Common myeloid progenitor, CD34-positive (primary cell): ENCODE measurements around the gene ACR.

Experiments used
- CTCF ChIA-PET: fragments of 350-600 bp; sonication (Branson Sonifier 250); formaldehyde crosslinking; loops from one replicate; lab custom pipeline; 2021; ENCODE audit warnings: antibody characterized with exemption; lab: Charles Lee
- POLR2A ChIA-PET: fragments of 350-600 bp; sonication (Branson Sonifier 250); formaldehyde crosslinking; loops from one replicate; lab custom pipeline; 2021; ENCODE audit warnings: antibody characterized with exemption; lab: Charles Lee
- DNase-seq, 3 donors: peaks; one replicate each; pipeline versions ENCODE4 v3.0.0 to v3.0.0-alpha.2; 2013
- H3K27ac ChIP-seq, 2 experiments: 1 replicate in 1 of 2; 2 replicates in 1 of 2; pipeline ENCODE4 v1.7.0; 2013; ENCODE audit warnings: inconsistent platforms in 2 of 2, low read length in 2 of 2, mild to moderate bottlenecking in 2 of 2, low read depth in 1 of 2, moderate library complexity in 1 of 2; ENCODE audit not compliant: severe bottlenecking in 2 of 2, insufficient read depth in 1 of 2, poor library complexity in 1 of 2
- H3K27me3 ChIP-seq, 5 experiments: replicated peaks in 2 of 5; 1 replicate in 3 of 5; 2 replicates in 2 of 5; pipeline versions ENCODE4 v1.6.1 to v1.7.0; 2013; ENCODE audit warnings: low read length in 4 of 5, mild to moderate bottlenecking in 2 of 5, moderate library complexity in 2 of 5, inconsistent platforms in 1 of 5; ENCODE audit not compliant: insufficient read depth in 5 of 5, control insufficient read depth in 4 of 5
- H3K36me3 ChIP-seq, 4 experiments: 1 replicate in 2 of 4; 2 replicates in 2 of 4; pipeline versions ENCODE4 v1.6.1 to v1.7.0; 2013; ENCODE audit warnings: low read length in 3 of 4, control low read depth in 1 of 4, mild to moderate bottlenecking in 1 of 4; ENCODE audit not compliant: control insufficient read depth in 4 of 4, insufficient read depth in 4 of 4
- H3K4me1 ChIP-seq, 4 experiments: 1 replicate in 3 of 4; 2 replicates in 1 of 4; pipeline versions ENCODE4 v1.6.1 to v1.7.1; 2013; ENCODE audit warnings: low read length in 3 of 4, mild to moderate bottlenecking in 3 of 4, control low read depth in 1 of 4, inconsistent platforms in 1 of 4, moderate library complexity in 1 of 4; ENCODE audit not compliant: control insufficient read depth in 4 of 4, insufficient read depth in 4 of 4; ENCODE audit errors: control extremely low read depth in 1 of 4
- H3K4me3 ChIP-seq, 7 experiments: 1 replicate in 4 of 7; 2 replicates in 3 of 7; pipeline versions ENCODE4 v1.5.1 to v1.7.0; 2013; ENCODE audit warnings: mild to moderate bottlenecking in 7 of 7, low read length in 6 of 7, moderate library complexity in 6 of 7, inconsistent platforms in 2 of 7, low read depth in 2 of 7, control low read depth in 1 of 7; ENCODE audit not compliant: insufficient read depth in 4 of 7, control insufficient read depth in 1 of 7; ENCODE audit errors: extremely low read depth in 1 of 7
- H3K9me3 ChIP-seq, 5 experiments: 1 replicate in 4 of 5; 2 replicates in 1 of 5; pipeline versions ENCODE4 v1.6.1 to v1.7.1; 2013; ENCODE audit warnings: low read length in 4 of 5, mild to moderate bottlenecking in 2 of 5, inconsistent platforms in 1 of 5, low read depth in 1 of 5, moderate library complexity in 1 of 5; ENCODE audit not compliant: control insufficient read depth in 4 of 5, insufficient read depth in 2 of 5; ENCODE audit errors: control extremely low read depth in 1 of 5
- WGBS: methylation state at CpG from one replicate; pipeline ENCODE4 v1.1.5; 2013; ENCODE audit not compliant: insufficient coverage; 5-methylcytosine and 5-hydroxymethylcytosine counted together

ACR gene

DNA sequence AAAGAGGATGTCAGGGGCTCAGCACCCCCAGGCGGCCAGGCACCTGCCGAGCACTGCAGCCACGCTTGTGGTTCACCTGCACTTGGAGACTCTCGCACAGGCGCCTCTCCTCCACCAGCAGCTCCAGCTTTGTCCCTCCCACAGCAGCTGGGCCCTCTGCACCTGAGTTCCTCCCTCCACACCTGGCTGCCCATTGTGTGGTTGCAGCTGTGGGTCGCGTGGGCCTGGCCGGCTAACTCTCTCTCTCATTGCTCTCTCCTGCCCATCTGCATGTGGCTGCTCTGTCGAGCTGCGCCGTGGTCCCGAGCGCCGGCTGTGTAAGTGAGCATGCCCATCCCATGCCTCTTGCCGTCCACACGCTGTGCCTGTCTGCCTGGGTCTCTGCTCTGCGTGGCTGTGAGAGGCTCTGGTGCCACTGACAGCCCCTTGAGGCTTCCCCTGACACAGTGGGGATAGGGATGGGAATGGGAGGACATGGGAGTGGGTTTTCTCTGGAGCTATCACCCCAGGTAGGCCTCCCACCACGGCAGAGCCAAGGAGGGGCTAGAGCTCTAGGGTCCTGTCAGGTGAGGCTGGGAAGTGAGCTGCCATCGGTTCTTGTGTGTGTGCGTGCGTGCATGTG, 8.5 kb upstream of the ACR start:
- no peaks in the 10 kb centered on the region for H3K9me3 ChIP-seq
- ChIA-PET POLR2A (no interaction called here), CTCF (no interaction called here)
- H3K27me3 ChIP-seq = no peaks in the 10 kb centered on the region
- no peak for DNase-seq
- no peak overlapping the region for H3K4me3 ChIP-seq
- H3K27ac ChIP-seq = no peak overlapping the region
- H3K36me3 ChIP-seq = peaks cover 0 to 76% (median 53%) of the 10 kb centered on the region in 4 experiments
- H3K4me1 ChIP-seq = no peaks in the 10 kb centered on the region
- WGBS = 95% methylated on average over 20 of the region's 21 CpGs

DNA sequence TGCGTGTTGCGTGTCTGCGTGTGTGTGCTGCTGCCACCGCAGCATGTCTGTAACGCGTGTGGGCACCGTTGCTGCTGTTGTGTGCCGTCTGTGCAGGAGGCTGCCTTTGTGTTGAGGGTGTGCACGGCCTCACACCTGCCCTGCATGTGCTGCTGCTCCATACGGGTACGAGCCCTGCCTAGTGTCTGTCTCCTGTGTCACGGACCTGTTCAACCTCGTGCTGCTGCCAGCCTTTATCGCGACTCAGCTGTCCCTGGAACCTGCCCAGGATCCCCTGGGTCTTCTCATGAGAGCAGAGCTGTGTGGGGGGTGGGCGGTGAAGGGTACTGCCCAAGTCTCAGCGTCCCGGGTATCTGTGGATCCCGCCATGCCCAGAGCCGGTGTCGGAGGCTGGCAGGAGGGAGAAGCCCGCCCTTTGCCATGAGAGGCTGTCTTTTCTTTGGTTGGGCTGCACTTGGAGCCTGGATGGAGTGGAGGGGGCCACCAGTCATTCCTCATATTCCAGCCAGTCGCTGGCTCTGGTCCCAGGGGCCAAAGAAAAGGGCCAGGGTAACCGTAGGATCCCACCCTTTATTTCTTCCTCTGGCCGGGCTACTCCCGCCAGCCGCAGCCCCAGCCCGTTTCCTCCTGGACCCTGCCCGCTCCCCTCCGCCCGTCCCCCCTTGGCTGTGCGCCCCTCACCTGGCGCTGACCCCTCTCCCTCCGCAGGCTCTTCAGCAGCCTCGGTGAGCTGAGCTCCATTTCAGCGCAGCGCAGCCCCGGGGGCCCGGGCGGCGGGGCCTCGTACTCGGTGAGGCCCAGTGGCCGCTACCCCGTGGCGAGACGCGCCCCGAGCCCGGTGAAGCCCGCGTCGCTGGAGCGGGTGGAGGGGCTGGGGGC, 7.8 kb upstream of the ACR start:
- H3K4me1 ChIP-seq = no peaks in the 10 kb centered on the region
- 94% methylated on average over 48 of the region's 54 CpGs for WGBS
- no peak overlapping the region for H3K4me3 ChIP-seq
- H3K27me3 ChIP-seq = no peaks in the 10 kb centered on the region
- CTCF ChIA-PET = no interaction called here
- H3K36me3 ChIP-seq = peaks cover 0 to 68% (median 48%) of the 10 kb centered on the region in 4 experiments
- POLR2A ChIA-PET = no interaction called here
- no peaks in the 10 kb centered on the region for H3K9me3 ChIP-seq
- DNase-seq = no peak
- no peak overlapping the region for H3K27ac ChIP-seq

DNA sequence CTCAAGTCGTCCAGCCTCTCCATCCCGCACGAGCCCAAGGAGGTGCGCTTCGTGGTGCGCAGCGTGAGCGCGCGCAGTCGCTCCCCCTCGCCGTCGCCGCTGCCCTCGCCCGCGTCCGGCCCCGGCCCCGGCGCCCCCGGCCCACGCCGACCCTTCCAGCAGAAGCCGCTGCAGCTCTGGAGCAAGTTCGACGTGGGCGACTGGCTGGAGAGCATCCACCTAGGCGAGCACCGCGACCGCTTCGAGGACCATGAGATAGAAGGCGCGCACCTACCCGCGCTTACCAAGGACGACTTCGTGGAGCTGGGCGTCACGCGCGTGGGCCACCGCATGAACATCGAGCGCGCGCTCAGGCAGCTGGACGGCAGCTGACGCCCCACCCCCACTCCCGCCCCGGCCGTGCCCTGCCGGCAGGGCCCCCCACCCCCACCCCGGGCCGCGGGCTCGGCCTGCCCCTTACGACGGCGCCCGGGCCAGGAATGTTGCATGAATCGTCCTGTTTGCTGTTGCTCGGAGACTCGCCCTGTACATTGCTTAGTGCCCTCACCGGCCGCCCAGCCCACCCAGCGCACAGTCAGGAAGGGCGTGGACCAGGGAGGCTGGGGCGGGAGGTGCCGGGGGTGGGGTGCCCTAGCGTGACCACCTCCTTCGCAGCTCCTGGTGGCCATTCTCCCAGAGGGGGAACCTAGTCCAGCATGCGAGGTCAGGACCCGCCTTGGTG, 6.9 kb upstream of the ACR start:
- CTCF ChIA-PET = no interaction called here
- Histone ChIP-seq H3K4me3 (no peak overlapping the region), H3K27ac (no peak overlapping the region), H3K27me3 (no peaks in the 10 kb centered on the region), H3K4me1 (no peaks in the 10 kb centered on the region), H3K36me3 (peaks cover 0 to 60% (median 41%) of the 10 kb centered on the region in 4 experiments), H3K9me3 (no peaks in the 10 kb centered on the region)
- POLR2A ChIA-PET = no interaction called here
- no peak for DNase-seq
- WGBS = 94% methylated on average over 53 of the region's 76 CpGs

DNA sequence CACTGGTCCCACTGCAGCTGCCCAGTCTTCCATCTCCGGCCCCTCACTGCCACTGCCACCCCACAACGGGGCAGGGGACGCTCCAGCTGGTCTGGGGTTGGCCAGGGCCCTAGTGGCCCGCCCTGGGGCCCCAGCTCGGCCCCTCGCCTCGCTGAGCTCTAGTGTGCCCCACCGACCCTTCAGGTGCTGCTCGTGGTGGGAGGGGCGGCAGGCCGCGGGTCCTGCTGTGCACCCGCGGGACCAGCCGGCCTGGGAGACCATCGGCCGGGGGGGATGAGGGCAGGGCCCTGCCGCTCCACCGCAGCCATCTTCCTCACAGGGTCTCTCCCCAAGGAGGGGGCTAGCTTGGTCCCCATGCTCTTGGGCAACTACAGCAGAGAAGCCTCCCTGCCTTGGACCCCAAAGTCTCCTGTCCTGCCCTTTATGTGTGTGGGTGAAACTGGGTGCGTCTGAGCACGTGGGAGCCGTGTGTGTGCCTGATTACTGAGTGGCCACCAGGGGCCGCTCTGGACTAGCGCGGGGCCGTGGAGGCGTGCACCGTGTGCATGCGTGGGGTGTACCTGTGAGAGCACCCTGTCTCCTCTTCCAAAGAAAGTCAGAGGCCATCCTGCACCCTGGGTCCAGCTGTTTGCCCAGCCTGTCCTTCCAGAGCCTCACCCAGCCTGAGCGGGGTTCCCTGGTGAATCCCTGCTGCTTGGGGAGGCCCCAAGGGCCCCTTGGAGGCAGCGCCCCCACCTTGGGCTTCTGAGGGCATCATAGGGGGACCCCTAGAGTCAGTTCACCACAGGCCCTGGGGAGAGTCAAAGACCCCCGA, 6.0 kb upstream of the ACR start:
- DNase-seq = peak; percentile 26 to 52 (median 41)
- ChIA-PET CTCF (interaction anchor here (1.5 kb wide), 1 partner anchor 9 kb away, joined by 5 read pairs; no protein-coding TSS in a partner anchor), POLR2A (no interaction called here)
- no peaks in the 10 kb centered on the region for H3K9me3 ChIP-seq
- no peaks in the 10 kb centered on the region for H3K4me1 ChIP-seq
- 94% methylated on average over 30 of the region's 32 CpGs for WGBS
- no peaks in the 10 kb centered on the region for H3K27me3 ChIP-seq
- no peak overlapping the region for H3K27ac ChIP-seq
- peaks cover 0 to 51% (median 32%) of the 10 kb centered on the region in 4 experiments for H3K36me3 ChIP-seq
- H3K4me3 ChIP-seq = no peak overlapping the region

DNA sequence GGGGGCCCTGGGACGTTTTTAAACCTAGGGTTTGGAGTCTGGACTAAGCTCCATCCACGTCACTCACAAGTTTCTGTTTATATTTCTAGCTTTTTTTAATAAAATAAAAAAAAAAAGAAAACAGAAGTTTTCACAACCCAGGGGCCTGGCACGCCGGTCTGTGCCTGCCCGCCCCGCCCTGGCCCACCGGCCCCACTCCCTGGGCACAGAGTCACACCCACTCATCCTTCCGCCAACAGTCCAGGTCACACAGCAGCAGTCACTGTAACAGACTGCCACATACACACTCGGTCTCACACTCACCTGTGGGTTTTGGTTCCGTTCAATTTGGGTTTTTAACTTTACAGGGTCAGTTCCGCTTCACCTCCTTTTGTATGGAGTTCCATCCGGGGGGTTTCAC, 5.3 kb upstream of the ACR start:
- ChIA-PET POLR2A (interaction anchor here (0.7 kb wide), 1 partner anchor 18 kb away, joined by 6 read pairs; no protein-coding TSS in a partner anchor), CTCF (interaction anchor here (1.5 kb wide), 1 partner anchor 10 kb away, joined by 5 read pairs; no protein-coding TSS in a partner anchor)
- 95% methylated on average over 6 of the region's 12 CpGs for WGBS

DNA sequence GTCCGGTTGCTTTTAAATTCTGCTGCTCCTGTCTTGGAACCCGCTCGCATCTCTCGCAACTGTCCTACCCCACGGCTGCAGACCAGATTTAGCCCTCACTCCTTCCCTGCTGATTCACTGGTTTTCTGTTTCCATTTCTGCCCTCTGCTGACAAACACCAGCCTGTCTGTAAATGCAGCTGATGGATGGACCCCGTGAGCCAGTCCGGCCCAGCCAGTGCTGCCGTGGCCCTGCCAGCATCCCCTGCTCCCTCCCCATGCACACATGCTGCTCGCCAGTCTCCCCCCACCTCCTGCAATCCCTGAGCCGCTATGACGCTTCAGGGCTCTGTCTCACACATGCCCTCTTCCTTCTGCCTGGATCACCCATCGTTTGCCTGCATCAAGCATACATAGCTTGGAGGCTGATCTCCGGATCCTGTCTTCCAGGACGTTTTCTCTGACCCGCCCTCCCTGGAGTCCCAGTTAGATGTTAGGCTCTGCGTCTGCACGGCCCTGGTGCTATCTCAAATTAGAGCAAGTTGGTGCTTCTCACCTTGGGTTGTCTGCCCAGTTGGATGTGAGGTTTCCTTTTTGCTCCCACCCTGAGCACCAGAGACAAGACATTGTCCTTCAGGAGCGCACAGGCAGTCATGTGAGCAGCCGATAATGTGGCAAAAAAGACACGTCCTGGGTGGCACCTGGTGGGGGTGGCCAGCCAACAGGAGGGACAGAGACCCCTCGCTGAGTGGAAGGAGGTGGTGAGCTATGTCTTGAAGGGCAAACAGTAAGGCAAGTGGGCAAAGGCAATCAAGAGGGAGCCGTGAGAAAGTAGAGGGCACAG, 4.3 kb upstream of the ACR start:
- Histone ChIP-seq H3K4me3 (no peak overlapping the region), H3K9me3 (no peaks in the 10 kb centered on the region), H3K4me1 (no peaks in the 10 kb centered on the region), H3K27ac (no peak overlapping the region), H3K27me3 (no peaks in the 10 kb centered on the region), H3K36me3 (peaks cover 0 to 35% (median 18%) of the 10 kb centered on the region in 4 experiments)
- CTCF ChIA-PET = no interaction called here
- POLR2A ChIA-PET = interaction anchor here (0.7 kb wide), 1 partner anchor 19 kb away, joined by 6 read pairs; no protein-coding TSS in a partner anchor
- 85% methylated on average over 21 of the region's 22 CpGs for WGBS
- DNase-seq = no peak

More for the DNA sequence above, 5.3 kb upstream of the ACR start:
- no peaks in the 10 kb centered on the region for H3K9me3 ChIP-seq
- H3K36me3 ChIP-seq = peaks cover 0 to 44% (median 26%) of the 10 kb centered on the region in 4 experiments
- H3K27ac ChIP-seq = no peak overlapping the region
- H3K4me1 ChIP-seq = no peaks in the 10 kb centered on the region
- no peaks in the 10 kb centered on the region for H3K27me3 ChIP-seq
- no peak for DNase-seq
- H3K4me3 ChIP-seq = no peak overlapping the region
